Kidney (tissue), 14 donors: ENCODE data around the gene UVSSA. TPM values are rescaled to one million over a fixed set of nuclear protein-coding genes. Genes with fewer than 3 reads are reported as not detected.

Experiments used
- DNase-seq, 5 donors: peaks; one replicate each; pipeline ENCODE4 v3.0.0-alpha.2; 2013 to 2020
- FAIRE-seq: peaks from 2 replicates; lab custom pipeline; 2012; peaks lifted over from hg19 to GRCh38; lab: Jason Lieb, UNC
- H3K27ac ChIP-seq, 2 donors: one replicate each; pipeline ENCODE4 v1.7.0; 2013; ENCODE audit warnings: low read depth in 2 of 2, low read length in 2 of 2, inconsistent platforms in 1 of 2
- H3K27me3 ChIP-seq: one replicate; pipeline ENCODE4 v1.7.1; 2013; ENCODE audit warnings: low read length, inconsistent platforms; ENCODE audit not compliant: control insufficient read depth, insufficient read depth
- H3K36me3 ChIP-seq, 3 donors: one replicate each; pipeline versions ENCODE4 v1.7.0 to v1.7.1; 2013; ENCODE audit warnings: low read length in 3 of 3, control low read depth in 1 of 3, inconsistent platforms in 1 of 3; ENCODE audit not compliant: insufficient read depth in 3 of 3, control insufficient read depth in 2 of 3
- H3K4me1 ChIP-seq, 3 donors: one replicate each; pipeline versions ENCODE4 v1.7.0 to v1.7.1; 2013; ENCODE audit warnings: low read length in 3 of 3, inconsistent platforms in 1 of 3, low read depth in 1 of 3; ENCODE audit not compliant: control insufficient read depth in 2 of 3, insufficient read depth in 2 of 3
- H3K4me3 ChIP-seq, 3 donors: one replicate each; pipeline versions ENCODE4 v1.7.0 to v1.8.1; 2013; ENCODE audit warnings: low read length in 3 of 3, control low read depth in 1 of 3, inconsistent platforms in 1 of 3
- H3K9ac ChIP-seq, 3 donors: one replicate each; pipeline versions ENCODE4 v1.7.0 to v1.7.1; 2013; ENCODE audit warnings: low read length in 3 of 3, control low read depth in 1 of 3, inconsistent platforms in 1 of 3
- H3K9me3 ChIP-seq, 3 donors: one replicate each; pipeline versions ENCODE4 v1.7.0 to v1.7.1; 2013; ENCODE audit warnings: low read length in 3 of 3, control low read depth in 1 of 3, inconsistent platforms in 1 of 3; ENCODE audit not compliant: control insufficient read depth in 2 of 3, insufficient read depth in 1 of 3
- CTCF ChIP-seq: IDR thresholded peaks from 3 replicates; pipeline ENCODE4 v1.5.1; 2012; ENCODE audit warnings: mild to moderate bottlenecking, moderate library complexity, borderline replicate concordance; ENCODE audit not compliant: insufficient read depth; ENCODE audit errors: extremely low read depth
- intact Hi-C: fragments of 100-400 bp; cut with DNase I; formaldehyde crosslinking; loops from one replicate; pipeline ENCODE4 v1.11.1; 2022
- polyA plus RNA-seq: library from polyadenylated mRNA; stranded (reverse); fragments of 350-450 nt; fragmentation: Illumina TruSeq; extraction: RNeasy Lipid Tissue Mini Kit (QIAGEN cat#74804); gene quantifications from one replicate; pipeline ENCODE4 v1.2.3, GENCODE V29; 2014; ENCODE audit warnings: low read depth, low replicate concordance; ENCODE audit not compliant: insufficient read depth
- total RNA-seq: library from RNA; stranded (reverse); fragmentation: NEBNext Ultra II Directional; extraction: Animal tissue kit (Norgen Biotek cat#: 25700); gene quantifications from one replicate; pipeline ENCODE4 v1.2.1, GENCODE V29; 2021
- donor health status: control.
- donor health status: control.
- donor health status: control.
- donor health status: control.
- donor health status: control.
- donor health status: DM: yes; HTN: yes; CAD: no.
- donor health status: Normal renal cell carcinoma (clear cell type).

The UVSSA gene
- total and polyA plus RNA-seq, 2 donors from 2014 or later = 5.2 to 32.5 TPM

- no peak for TF ChIP-seq CTCF
- Histone ChIP-seq H3K9ac (no peak overlapping the region), H3K4me3 (no peak overlapping the region), H3K9me3 (no peaks in the 10 kb centered on the region), H3K36me3 (peaks cover 0 to 20% (median 10%) of the 10 kb centered on the region in 3 donors), H3K27ac (no peak overlapping the region), H3K27me3 (no peaks in the 10 kb centered on the region), H3K4me1 (peaks cover 0 to 9% (median 0%) of the 10 kb centered on the region in 3 donors)
- intact Hi-C loops = no loop called here
- no peak for FAIRE-seq
- peak in 1 of 5 donors; percentile 50 for DNase-seq
Measured at GRCh38 chr4:1299301-1299860, 47.6 kb upstream of the UVSSA start.

- peak in 1 of 5 donors; percentile 62 for DNase-seq
- peak overlapping the region in 1 of 2 donors; percentile 27 for H3K27ac ChIP-seq
- no peak for FAIRE-seq
Measured at GRCh38 chr4:1300466-1301455, 46.2 kb upstream of the UVSSA start.

GRCh38 chr4:1302159-1302558, 44.8 kb upstream of the UVSSA start:
- no peaks in the 10 kb centered on the region for H3K9me3 ChIP-seq
- peaks cover 0 to 20% (median 10%) of the 10 kb centered on the region in 3 donors for H3K36me3 ChIP-seq
- DNase-seq (no peak), FAIRE-seq (no peak)
- peaks cover 0 to 1% (median 0%) of the 10 kb centered on the region in 3 donors for H3K4me1 ChIP-seq
- intact Hi-C loops = no loop called here
- no peak overlapping the region for H3K9ac ChIP-seq
- TF ChIP-seq CTCF = no peak
- H3K27ac ChIP-seq = no peak overlapping the region
- no peak overlapping the region for H3K4me3 ChIP-seq
- H3K27me3 ChIP-seq = no peaks in the 10 kb centered on the region

More at GRCh38 chr4:1300466-1301455, 46.2 kb upstream of the UVSSA start:
- no peaks in the 10 kb centered on the region for H3K9me3 ChIP-seq
- intact Hi-C loops = no loop called here
- H3K4me3 ChIP-seq = no peak overlapping the region
- no peak overlapping the region for H3K9ac ChIP-seq
- H3K4me1 ChIP-seq = no peaks in the 10 kb centered on the region
- H3K36me3 ChIP-seq = peaks cover 0 to 20% (median 10%) of the 10 kb centered on the region in 3 donors
- TF ChIP-seq CTCF = no peak
- H3K27me3 ChIP-seq = no peaks in the 10 kb centered on the region
